Cardiac septum (tissue), 1 donor: ENCODE results near the gene PLPPR4. TPM values are rescaled to one million over a fixed set of nuclear protein-coding genes. Genes with fewer than 3 reads are reported as not detected.

Experiments
- DNase-seq: peaks from one replicate; pipeline ENCODE4 v3.0.0-alpha.2; 2020; ENCODE audit warnings: low spot score
- intact Hi-C: fragments of 100-400 bp; cut with DNase I; formaldehyde crosslinking; loops from one replicate; pipeline ENCODE4 v1.14.0; 2022
- total RNA-seq: library from RNA; stranded (reverse); fragmentation: NEBNext Ultra II Directional; extraction: Animal tissue kit (Norgen Biotek cat#: 25700); gene quantifications from one replicate; pipeline ENCODE4 v1.2.1, GENCODE V29; 2021
- donor health status: DM: no; HTN: no; CAD: no.

The PLPPR4 gene
- total RNA-seq, 1 donor from 2014 or later: 1.0 TPM

- DNase-seq: no peak
- intact Hi-C loops: no loop called here
Measured at GRCh38 chr1:99331636-99332035, 67.3 kb downstream of the PLPPR4 start.

GRCh38 chr1:99332561-99332960 is 68.3 kb downstream of the PLPPR4 start:
- intact Hi-C loops: no loop called here
- no peak for DNase-seq

GRCh38 chr1:99334991-99335390 is 70.7 kb downstream of the PLPPR4 start:
- no peak for DNase-seq
- intact Hi-C loops: no loop called here

- intact Hi-C loops: no loop called here
Measured at GRCh38 chr1:99347041-99347684, 82.9 kb downstream of the PLPPR4 start.

GRCh38 chr1:99348397-99349132 is 84.3 kb downstream of the PLPPR4 start:
- intact Hi-C loops: no loop called here

More at GRCh38 chr1:99347041-99347684, 82.9 kb downstream of the PLPPR4 start:
- no peak for DNase-seq

GRCh38 chr1:99352821-99353220 is 88.5 kb downstream of the PLPPR4 start:
- intact Hi-C loops: no loop called here
- DNase-seq: no peak

More at GRCh38 chr1:99348397-99349132, 84.3 kb downstream of the PLPPR4 start:
- no peak for DNase-seq

- no peak for DNase-seq
- intact Hi-C loops: no loop called here
Measured at GRCh38 chr1:99358770-99359169, 94.5 kb downstream of the PLPPR4 start.
